Activated T-cell treated with anti-CD3 and anti-CD28 coated beads, Interleukin-2, amount 50 U/mL, for 72 hours (primary cell): ENCODE results near the gene NDRG2. TPM values are rescaled to one million over a fixed set of nuclear protein-coding genes. Genes with fewer than 3 reads are reported as not detected.
A peak's percentile ranks its signal among the peaks of the same experiment; 100 is the strongest.
"Not testable (repeated sequence)": the region's sequence is repeated elsewhere in the genome, so short reads cannot be mapped to it uniquely, and the experiment has no call there.

Source experiments
- ATAC-seq, 2 donors: fragments of 150-1000 bp; cut with Tn5 transposase; replicated peaks in 1 of 2; 2 replicates each; pipeline ENCODE4 v1.10.0; 2021; ENCODE audit warnings: moderate library complexity in 2 of 2, mild to moderate bottlenecking in 1 of 2
- DNase-seq, 2 donors: peaks; one replicate each; pipeline ENCODE4 v3.0.0; 2021 to 2022; ENCODE audit warnings: mixed read lengths in 1 of 2
- H3K27ac Mint-ChIP-seq: one replicate; pipeline ENCODE4 v1.8.0; 2022; ENCODE audit warnings: mild to moderate bottlenecking, moderate library complexity, mixed read lengths
- H3K27me3 Mint-ChIP-seq: one replicate; pipeline ENCODE4 v1.8.0; 2022; ENCODE audit warnings: low read depth, mixed read lengths
- H3K36me3 Mint-ChIP-seq, 2 donors: one replicate each; pipeline ENCODE4 v1.8.0; 2022; ENCODE audit warnings: mixed read lengths in 2 of 2, mild to moderate bottlenecking in 1 of 2; ENCODE audit not compliant: insufficient read depth in 2 of 2
- H3K4me1 Mint-ChIP-seq: one replicate; pipeline ENCODE4 v1.8.0; 2022; ENCODE audit warnings: low read depth, mixed read lengths
- H3K4me3 Mint-ChIP-seq, 2 donors: one replicate each; pipeline ENCODE4 v1.8.0; 2022; ENCODE audit warnings: mild to moderate bottlenecking in 2 of 2, mixed read lengths in 2 of 2, moderate library complexity in 2 of 2
- H3K9me3 Mint-ChIP-seq, 2 donors: one replicate each; pipeline ENCODE4 v1.8.0; 2022; ENCODE audit warnings: mixed read lengths in 2 of 2
- total RNA-seq, 2 donors: library from RNA; stranded (reverse); gene quantifications; one replicate each; pipeline ENCODE4 v1.2.3, GENCODE V29; 2022

NDRG2 gene
- total RNA-seq, 2 donors from 2014 or later = 4.0 to 6.3 TPM

DNA sequence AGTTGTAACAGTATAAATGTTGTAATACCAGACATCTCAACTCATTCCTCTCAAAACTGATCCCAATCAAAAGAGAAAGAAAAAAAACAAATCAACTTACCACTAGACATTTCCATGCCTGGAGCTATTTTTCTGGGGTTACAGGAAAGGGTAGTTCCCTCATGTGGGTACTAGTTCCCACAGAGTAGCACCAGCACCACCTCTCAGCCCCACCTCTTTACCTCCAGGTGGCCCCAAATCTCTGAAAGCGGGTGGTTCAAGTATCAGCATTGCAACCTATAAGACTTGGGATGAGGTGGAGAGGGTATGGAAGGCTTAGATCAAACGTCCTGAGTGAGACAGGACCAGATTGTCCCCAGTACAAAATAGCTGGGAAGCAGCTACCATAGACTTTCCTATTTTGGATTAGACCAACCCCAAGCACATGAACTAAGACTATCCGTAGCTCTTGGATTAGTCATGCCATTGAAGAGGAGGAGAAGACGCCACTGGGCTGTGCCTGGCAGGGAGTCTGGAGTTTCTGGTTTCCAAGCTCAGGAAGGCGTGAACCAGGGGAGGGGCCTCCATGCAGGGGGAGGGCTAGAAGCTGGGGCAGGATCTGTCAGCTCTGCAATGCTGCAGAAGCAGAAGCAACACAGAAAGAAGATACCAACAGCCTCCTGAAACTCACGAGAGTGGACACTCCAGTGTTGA lies 26.0 kb downstream of the NDRG2 start, which contains the start of gene SLC39A2:
TSS of gene SLC39A2 (plus strand) at position 620 of the 693 bp plus-strand sequence. CDS start 154 bp downstream, outside the sequence.
- Mint-ChIP-seq H3K9me3 (no peaks in the 10 kb centered on the region), H3K36me3 (peaks cover 4 to 13% of the 10 kb centered on the region in 2 donors), H3K4me1 (peaks cover 7% of the 10 kb centered on the region), H3K27me3 (no peaks in the 10 kb centered on the region), H3K4me3 (no peak within 1 kb of the TSS), H3K27ac (no peak within 1 kb of the TSS)
- DNase-seq = no peak
- no peak for ATAC-seq

DNA sequence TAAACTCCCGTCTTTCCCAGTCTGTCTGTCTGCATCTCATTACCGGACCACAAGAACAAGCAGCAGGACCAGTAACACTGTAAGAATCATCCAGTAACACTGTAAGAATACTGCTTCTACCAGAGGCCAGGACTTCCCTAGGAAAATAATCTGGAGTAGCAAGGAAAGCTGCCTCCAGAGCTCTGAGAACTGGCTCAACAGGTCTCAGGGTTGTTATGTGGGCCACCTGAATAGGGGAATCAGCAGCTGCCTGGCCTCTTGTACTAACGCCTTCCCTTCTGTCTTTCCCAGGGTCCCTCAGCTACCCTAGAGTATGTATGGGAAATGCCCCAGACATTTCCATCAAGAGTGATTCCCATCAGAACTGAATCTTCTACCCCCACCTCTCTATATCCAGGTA lies 26.7 kb downstream of the NDRG2 start:
- Mint-ChIP-seq H3K9me3 (no peaks in the 10 kb centered on the region), H3K27me3 (no peaks in the 10 kb centered on the region), H3K4me1 (peaks cover 7% of the 10 kb centered on the region), H3K4me3 (no peak overlapping the region), H3K27ac (no peak overlapping the region), H3K36me3 (peaks cover 5 to 14% of the 10 kb centered on the region in 2 donors)
- no peak for DNase-seq
- ATAC-seq = no peak

DNA sequence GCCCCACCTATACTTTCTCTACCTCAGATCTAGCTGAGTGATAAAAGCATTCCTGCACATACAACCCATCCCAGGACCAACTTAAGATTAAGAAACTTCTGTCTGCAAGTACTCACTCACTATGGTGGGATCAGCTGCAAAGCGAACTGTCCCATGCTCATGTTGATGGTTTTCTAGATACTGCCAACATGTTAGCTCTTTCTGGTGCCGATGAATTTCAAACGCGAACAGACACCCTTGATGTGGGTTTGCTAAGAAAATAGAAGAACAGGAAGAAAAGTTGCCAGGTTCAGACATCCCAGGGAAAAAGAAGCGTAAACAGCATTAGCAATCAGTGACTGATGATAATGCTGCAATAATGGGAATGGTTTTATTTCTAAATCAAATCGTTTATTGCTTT lies 27.3 kb downstream of the NDRG2 start:
- no peak for ATAC-seq
- H3K9me3 Mint-ChIP-seq = no peaks in the 10 kb centered on the region
- peaks cover 7% of the 10 kb centered on the region for H3K4me1 Mint-ChIP-seq
- no peak overlapping the region for H3K4me3 Mint-ChIP-seq
- no peak overlapping the region for H3K27ac Mint-ChIP-seq
- H3K27me3 Mint-ChIP-seq = no peaks in the 10 kb centered on the region
- peaks cover 7 to 14% of the 10 kb centered on the region in 2 donors for H3K36me3 Mint-ChIP-seq
- DNase-seq = no peak

DNA sequence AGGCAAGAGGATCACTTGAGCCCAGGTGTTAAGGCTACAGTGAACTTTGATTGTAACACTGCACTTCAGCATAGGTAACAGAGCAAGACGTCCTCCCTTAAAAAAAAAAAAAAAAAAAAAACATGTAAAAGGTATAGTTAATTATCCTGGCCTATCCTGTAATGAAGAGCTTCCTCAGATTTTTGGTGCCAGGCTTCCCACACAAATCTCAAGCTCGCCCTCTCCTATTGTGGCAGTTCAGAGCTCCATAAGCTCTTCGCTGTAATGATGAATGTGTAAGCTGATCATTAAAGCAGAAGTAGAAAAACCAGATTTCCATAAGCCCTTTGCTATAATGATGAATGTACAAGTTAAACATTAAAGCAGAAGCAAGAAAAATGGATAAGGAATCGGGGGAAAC lies 27.7 kb downstream of the NDRG2 start:
- no peaks in the 10 kb centered on the region for H3K27me3 Mint-ChIP-seq
- peaks cover 7 to 16% of the 10 kb centered on the region in 2 donors for H3K36me3 Mint-ChIP-seq
- H3K27ac Mint-ChIP-seq = no peak overlapping the region
- H3K4me3 Mint-ChIP-seq = no peak overlapping the region
- DNase-seq (no peak), ATAC-seq (no peak)
- H3K4me1 Mint-ChIP-seq = peaks cover 11% of the 10 kb centered on the region
- no peaks in the 10 kb centered on the region for H3K9me3 Mint-ChIP-seq

DNA sequence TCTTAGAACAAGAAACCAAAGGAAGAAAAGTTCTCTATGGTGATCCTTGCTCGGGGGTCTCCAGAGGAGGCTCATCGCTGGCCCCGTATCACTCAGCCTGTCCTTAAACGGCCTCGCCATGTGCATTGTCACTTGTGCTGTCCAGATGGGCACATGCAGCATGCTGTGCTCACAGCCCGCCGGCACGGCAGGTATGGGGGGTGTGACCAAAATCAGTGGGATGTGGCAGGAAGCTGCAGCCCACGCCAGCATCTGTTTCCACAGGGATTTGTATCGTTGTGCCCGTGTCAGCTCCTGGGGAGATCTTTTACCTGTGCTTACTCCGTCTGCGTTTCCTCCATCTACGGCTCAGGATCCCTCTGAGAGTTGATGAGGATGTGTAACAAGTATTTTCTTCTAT lies 28.3 kb downstream of the NDRG2 start:
- Mint-ChIP-seq H3K9me3 (no peaks in the 10 kb centered on the region), H3K27me3 (no peaks in the 10 kb centered on the region), H3K36me3 (peaks cover 10 to 20% of the 10 kb centered on the region in 2 donors), H3K4me1 (peaks cover 17% of the 10 kb centered on the region), H3K4me3 (no peak overlapping the region), H3K27ac (no peak overlapping the region)
- DNase-seq (no peak), ATAC-seq (no peak)

DNA sequence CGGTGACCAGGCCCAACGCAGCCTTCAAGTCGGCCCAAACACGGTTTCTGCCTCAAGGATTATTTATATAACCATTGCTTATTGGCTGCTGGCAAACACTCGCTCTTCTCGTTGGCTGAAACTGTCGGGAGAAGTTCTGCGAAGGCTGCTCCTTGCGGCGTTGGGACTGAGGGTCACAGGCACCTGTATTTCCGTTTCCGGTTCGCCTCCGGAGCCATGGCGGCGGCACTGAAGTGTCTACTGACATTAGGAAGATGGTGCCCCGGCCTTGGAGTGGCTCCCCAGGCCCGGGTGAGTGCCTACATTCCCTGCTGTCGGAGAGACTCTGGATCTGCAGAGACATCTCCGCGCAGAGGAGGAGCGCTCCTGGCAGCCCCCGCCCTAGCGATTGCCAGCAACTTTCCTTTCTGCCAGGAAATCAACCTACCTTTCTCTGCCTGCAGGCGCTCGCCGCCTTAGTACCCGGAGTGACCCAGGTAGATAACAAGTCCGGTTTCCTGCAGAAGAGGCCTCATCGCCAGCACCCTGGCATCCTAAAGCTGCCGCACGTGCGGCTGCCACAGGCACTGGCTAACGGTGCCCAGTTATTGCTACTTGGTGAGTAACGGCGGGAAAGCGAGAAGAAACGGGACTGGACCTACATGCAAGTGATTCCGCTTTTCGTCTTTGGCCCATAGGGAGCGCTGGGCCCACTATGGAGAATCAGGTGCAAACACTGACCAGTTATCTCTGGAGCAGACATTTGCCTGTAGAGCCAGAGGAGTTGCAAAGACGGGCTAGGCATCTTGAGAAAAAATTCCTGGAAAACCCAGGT lies 34.9 kb downstream of the NDRG2 start, which contains the start of gene METTL17:
TSS of gene METTL17 (plus strand) at position 194 of the 814 bp plus-strand sequence. CDS start at position 217, 23 bp downstream.
- DNase-seq (peak; percentile 89 to 93), ATAC-seq (peak; percentile 95 to 97)
- Mint-ChIP-seq H3K9me3 (no peaks in the 10 kb centered on the region), H3K27ac (peak within 1 kb of the TSS; percentile 96), H3K4me3 (peak within 1 kb of the TSS; percentile 92 to 98), H3K27me3 (no peaks in the 10 kb centered on the region), H3K36me3 (peaks cover 10% of the 10 kb centered on the region in 2 donors), H3K4me1 (peaks cover 34% of the 10 kb centered on the region)

DNA sequence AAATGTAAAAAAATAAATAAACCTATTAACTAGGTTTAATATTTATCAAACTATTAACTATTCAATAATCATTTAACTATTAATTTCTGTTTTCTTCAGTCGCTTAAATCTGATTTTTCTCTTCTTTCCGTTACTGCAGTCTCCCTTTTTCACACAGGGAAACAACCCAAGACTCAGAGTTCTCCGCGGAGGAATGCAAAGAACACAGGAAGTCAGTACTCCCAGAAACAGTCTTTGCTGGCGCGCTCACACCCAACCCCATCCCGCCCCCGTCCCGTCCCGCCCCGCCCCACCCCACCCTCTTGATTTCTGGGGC lies 35.4 kb downstream of the NDRG2 start:
- ATAC-seq = no peak
- H3K27ac Mint-ChIP-seq = peak overlapping the region; percentile 96

DNA sequence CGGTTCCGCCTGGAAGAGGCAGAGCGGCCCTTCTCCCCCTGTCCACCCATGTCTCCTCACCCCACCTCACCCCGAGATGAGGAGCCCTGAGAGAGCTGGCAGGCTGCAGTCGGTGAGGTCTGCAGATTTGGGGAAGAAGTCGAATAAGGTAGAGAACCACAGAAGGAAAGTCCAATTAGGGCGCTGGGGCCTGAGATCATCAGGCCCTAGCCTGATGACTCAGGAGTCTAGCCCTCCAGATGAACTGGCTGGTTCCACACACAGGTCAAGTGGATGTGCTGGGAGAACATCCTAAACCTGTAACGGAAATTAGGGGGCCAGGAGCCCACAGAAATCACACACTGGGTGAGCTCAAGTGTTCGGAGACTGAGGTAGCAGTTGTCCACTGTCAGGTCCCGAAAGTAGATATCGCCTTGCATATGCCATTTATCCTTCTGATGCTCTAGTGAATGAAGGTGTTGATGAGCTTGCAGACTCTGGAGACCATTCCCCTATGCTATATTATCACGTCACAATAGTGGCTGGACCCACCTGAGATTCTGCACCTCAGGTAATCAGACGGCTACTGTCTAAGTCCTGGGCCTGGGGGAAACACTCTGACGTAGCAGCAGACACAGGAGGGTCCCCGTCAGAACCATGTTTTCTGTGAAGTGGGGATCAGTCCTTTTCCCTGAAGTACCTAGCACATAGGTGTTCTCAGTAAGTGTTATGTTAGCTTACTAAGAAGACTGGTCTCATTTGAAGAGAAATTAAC lies 36.0 kb downstream of the NDRG2 start:
- no peak for ATAC-seq
- H3K27me3 Mint-ChIP-seq = no peaks in the 10 kb centered on the region
- no peak for DNase-seq
- peak overlapping the region; percentile 61 to 65 for H3K4me3 Mint-ChIP-seq
- peaks cover 34% of the 10 kb centered on the region for H3K4me1 Mint-ChIP-seq
- H3K27ac Mint-ChIP-seq = peak overlapping the region; percentile 12
- peaks cover 7 to 8% of the 10 kb centered on the region in 2 donors for H3K36me3 Mint-ChIP-seq
- no peaks in the 10 kb centered on the region for H3K9me3 Mint-ChIP-seq

More for the DNA sequence above, 35.4 kb downstream of the NDRG2 start:
- no peaks in the 10 kb centered on the region for H3K27me3 Mint-ChIP-seq
- DNase-seq = no peak
- peaks cover 9 to 10% of the 10 kb centered on the region in 2 donors for H3K36me3 Mint-ChIP-seq
- peak overlapping the region; percentile 92 to 98 for H3K4me3 Mint-ChIP-seq
- no peaks in the 10 kb centered on the region for H3K9me3 Mint-ChIP-seq
- peaks cover 34% of the 10 kb centered on the region for H3K4me1 Mint-ChIP-seq

DNA sequence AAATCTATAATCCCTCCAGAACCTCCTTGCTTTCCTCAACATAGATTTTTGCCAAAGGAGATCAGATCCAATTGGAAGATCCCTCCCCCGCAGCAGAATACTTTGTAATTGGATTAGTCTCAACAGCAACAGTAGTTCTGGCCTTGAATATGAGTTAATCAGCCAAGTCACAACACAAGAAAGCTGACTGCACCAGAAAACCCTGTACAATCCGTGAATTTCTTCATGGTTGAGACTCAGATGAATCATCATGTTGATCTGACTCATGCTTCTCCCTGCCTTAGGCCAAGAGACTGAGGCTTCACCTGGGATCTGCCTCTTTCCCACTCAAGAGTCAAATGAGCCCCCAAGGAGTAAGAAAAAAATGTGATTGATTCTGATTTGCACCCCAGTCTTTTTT lies 38.0 kb downstream of the NDRG2 start:
- H3K4me1 Mint-ChIP-seq = peaks cover 27% of the 10 kb centered on the region
- no peak overlapping the region for H3K27ac Mint-ChIP-seq
- ATAC-seq = peak in 1 of 2 donors; percentile 44
- peaks cover under 1 to 2% of the 10 kb centered on the region in 2 donors for H3K36me3 Mint-ChIP-seq
- no peak for DNase-seq
- no peaks in the 10 kb centered on the region for H3K27me3 Mint-ChIP-seq
- H3K9me3 Mint-ChIP-seq = no peaks in the 10 kb centered on the region
- peak overlapping the region in 1 of 2 donors; percentile 7 for H3K4me3 Mint-ChIP-seq

DNA sequence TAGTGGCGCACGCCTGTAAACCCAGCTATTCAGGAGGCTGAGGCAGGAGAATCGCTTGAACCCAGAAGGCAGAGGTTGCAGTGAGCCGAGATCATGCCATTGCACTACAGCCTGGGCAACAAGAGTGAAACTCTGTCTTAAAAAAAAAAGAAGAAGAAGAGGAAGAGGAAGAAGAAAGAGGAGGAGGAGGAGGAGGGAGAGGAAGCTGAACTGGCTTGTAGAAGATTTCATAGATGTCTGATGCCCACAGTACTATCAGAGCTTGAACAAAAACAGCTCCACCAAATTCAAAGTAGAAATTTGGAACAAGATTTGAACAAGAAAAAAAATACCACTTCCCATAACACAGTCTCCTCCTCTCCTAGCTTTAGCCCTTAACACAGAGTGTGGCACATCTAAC lies 39.2 kb downstream of the NDRG2 start:
- H3K27ac Mint-ChIP-seq, DNase-seq, ATAC-seq: not testable (repeated sequence)

DNA sequence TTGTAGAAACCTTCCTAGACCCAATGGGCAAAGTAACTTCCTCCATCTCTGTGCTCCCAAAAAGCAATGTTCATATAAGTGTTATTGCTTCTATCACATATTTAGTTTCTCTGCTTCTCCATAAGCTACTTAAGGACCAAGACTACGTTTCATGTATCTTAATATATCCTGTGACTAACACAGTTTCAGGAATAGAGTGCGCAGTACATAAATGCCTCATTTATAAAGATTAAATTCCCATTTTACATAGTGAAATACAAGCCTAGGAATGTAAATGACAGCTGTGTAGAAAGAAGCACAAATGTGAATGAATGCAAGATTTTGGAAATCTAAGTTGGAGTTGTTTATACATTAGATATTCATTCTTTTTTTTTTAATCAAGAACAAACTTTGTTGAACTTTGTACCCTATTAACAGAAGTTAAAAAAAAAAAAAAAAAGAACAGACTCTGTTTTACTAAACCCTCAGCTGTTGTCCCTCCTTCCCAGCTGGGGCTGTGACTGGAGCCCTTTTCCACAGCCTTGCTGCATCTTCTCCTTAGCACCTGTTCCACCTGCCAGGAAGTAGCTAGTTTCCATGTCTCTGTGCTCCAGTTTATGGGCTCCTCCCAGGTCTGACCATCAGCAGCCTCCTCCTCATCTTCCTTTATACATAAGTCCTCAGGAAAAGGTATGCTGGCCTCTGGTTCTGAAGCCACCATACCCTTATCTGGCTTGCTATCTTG lies 42.1 kb downstream of the NDRG2 start:
- no peak for DNase-seq
- Mint-ChIP-seq H3K4me1 (peaks cover 10% of the 10 kb centered on the region), H3K4me3 (no peak overlapping the region), H3K27me3 (no peaks in the 10 kb centered on the region), H3K36me3 (no peaks in the 10 kb centered on the region), H3K27ac (no peak overlapping the region), H3K9me3 (no peaks in the 10 kb centered on the region)
- no peak for ATAC-seq

More for the DNA sequence above, 39.2 kb downstream of the NDRG2 start:
- not testable (repeated sequence) for H3K36me3 Mint-ChIP-seq, H3K4me3 Mint-ChIP-seq, H3K9me3 Mint-ChIP-seq, H3K27me3 Mint-ChIP-seq
- H3K4me1 Mint-ChIP-seq = peaks cover 16% of the 10 kb centered on the region

DNA sequence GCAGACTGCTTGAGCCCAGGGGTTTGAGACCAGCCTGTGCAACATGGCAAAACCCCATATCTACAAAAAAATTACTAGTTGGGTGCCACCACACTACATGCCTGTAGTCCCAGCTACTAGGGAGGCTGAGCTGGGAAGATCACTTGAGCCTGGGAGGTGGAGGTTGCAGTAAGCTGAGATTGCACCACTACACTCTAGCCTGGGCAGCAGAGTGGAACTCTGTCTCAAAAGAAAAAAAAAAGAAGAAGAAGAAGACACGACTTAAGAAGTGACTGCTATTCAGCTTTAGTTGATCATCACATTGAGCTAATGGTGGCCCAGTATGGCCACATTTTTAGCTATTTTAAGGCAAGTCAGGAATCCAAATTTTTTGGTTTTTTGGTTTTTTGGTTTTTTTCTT lies 44.0 kb downstream of the NDRG2 start:
- DNase-seq (no peak), ATAC-seq (no peak)
- H3K27me3 Mint-ChIP-seq = no peaks in the 10 kb centered on the region
- no peak overlapping the region for H3K4me3 Mint-ChIP-seq
- H3K9me3 Mint-ChIP-seq = no peaks in the 10 kb centered on the region
- no peaks in the 10 kb centered on the region for H3K36me3 Mint-ChIP-seq
- no peak overlapping the region for H3K27ac Mint-ChIP-seq
- H3K4me1 Mint-ChIP-seq = no peaks in the 10 kb centered on the region
